H1 (cell line): Measurements from ENCODE around the gene B4GALNT3. TPM values are rescaled to one million over a fixed set of nuclear protein-coding genes. Genes with fewer than 3 reads are reported as not detected.

ENCODE experiments used
- CTCF ChIA-PET: fragments of 300-600 bp; sonication (Branson Sonifier 250); formaldehyde crosslinking; loops from one replicate; lab custom pipeline; 2021; ENCODE audit not compliant: partially characterized antibody; lab: Charles Lee
- POLR2A ChIA-PET: fragments of 300-600 bp; sonication (Branson Sonifier 250); formaldehyde crosslinking; loops from one replicate; lab custom pipeline; 2021; ENCODE audit warnings: inconsistent platforms; ENCODE audit not compliant: partially characterized antibody; lab: Charles Lee
- DNase-seq, 2 experiments: peaks; one replicate each; pipeline versions ENCODE4 v3.0.0 to v3.0.0-alpha.2; 2010 to 2022; ENCODE audit warnings: low spot score in 2 of 2, low read depth in 1 of 2, mixed read lengths in 1 of 2
- FAIRE-seq: peaks from 2 replicates; lab custom pipeline; 2011; peaks lifted over from hg19 to GRCh38; lab: Jason Lieb, UNC
- H2AFZ ChIP-seq: 2 replicates; pipeline ENCODE4 v1.8.1; 2012; ENCODE audit warnings: low read length, inconsistent platforms
- H2AK5ac ChIP-seq: 2 replicates; pipeline ENCODE4 v1.6.1; 2013; ENCODE audit warnings: low read depth, low read length
- H2BK120ac ChIP-seq: replicated peaks from 2 replicates; pipeline ENCODE3; 2013; ENCODE audit warnings: low read depth, low read length, inconsistent platforms
- H2BK12ac ChIP-seq: 2 replicates; pipeline ENCODE4 v1.6.1; 2013; ENCODE audit warnings: low read depth, low read length
- H2BK15ac ChIP-seq: 2 replicates; pipeline ENCODE4 v1.6.1; 2013; ENCODE audit warnings: low read length
- H2BK20ac ChIP-seq: 2 replicates; pipeline ENCODE4 v1.6.1; 2013; ENCODE audit warnings: low read length
- H2BK5ac ChIP-seq: 2 replicates; pipeline ENCODE4 v1.6.1; 2013; ENCODE audit warnings: low read depth, low read length
- H3K14ac ChIP-seq: 2 replicates; pipeline ENCODE4 v1.6.1; 2013; ENCODE audit warnings: inconsistent platforms; ENCODE audit not compliant: insufficient read length
- H3K18ac ChIP-seq: 2 replicates; pipeline ENCODE4 v1.6.1; 2013; ENCODE audit warnings: low read length; ENCODE audit errors: extremely low read depth
- H3K23ac ChIP-seq: 2 replicates; pipeline ENCODE4 v1.6.1; 2013; ENCODE audit warnings: inconsistent platforms; ENCODE audit not compliant: insufficient read length
- H3K23me2 ChIP-seq: 2 replicates; pipeline ENCODE4 v1.6.1; 2013; ENCODE audit warnings: low read depth, low read length
- H3K27ac ChIP-seq: 2 replicates; pipeline ENCODE4 v1.6.1; 2011; ENCODE audit warnings: low read depth, low read length, inconsistent platforms
- H3K27me3 ChIP-seq, 4 experiments: replicated peaks in 1 of 4; 1 replicate in 1 of 4; 2 replicates in 3 of 4; pipeline versions ENCODE4 v1.6.1 to v1.8.1; 2011 to 2013; ENCODE audit warnings: low read length in 3 of 4, mild to moderate bottlenecking in 3 of 4, inconsistent platforms in 2 of 4, mixed read lengths in 2 of 4, moderate library complexity in 1 of 4; ENCODE audit not compliant: control insufficient read depth in 3 of 4, insufficient read depth in 3 of 4; ENCODE audit errors: extremely low read depth in 1 of 4
- H3K36me3 ChIP-seq, 4 experiments: 2 replicates each; pipeline versions ENCODE4 v1.6.1 to v1.8.1; 2011 to 2013; ENCODE audit warnings: mild to moderate bottlenecking in 4 of 4, low read length in 3 of 4, moderate library complexity in 2 of 4, control low read depth in 1 of 4, inconsistent platforms in 1 of 4; ENCODE audit not compliant: insufficient read depth in 4 of 4, control insufficient read depth in 2 of 4
- H3K4ac ChIP-seq: replicated peaks from 2 replicates; pipeline ENCODE3; 2013; ENCODE audit warnings: low read length, low read depth, mixed read lengths, inconsistent platforms; ENCODE audit not compliant: insufficient read length
- H3K4me1 ChIP-seq, 4 experiments: replicated peaks in 1 of 4; 1 replicate in 1 of 4; 2 replicates in 3 of 4; pipeline versions ENCODE4 v1.6.1 to v1.8.1; 2011 to 2013; ENCODE audit warnings: low read length in 3 of 4, inconsistent platforms in 2 of 4, mixed read lengths in 1 of 4; ENCODE audit not compliant: insufficient read depth in 4 of 4, control insufficient read depth in 3 of 4
- H3K4me2 ChIP-seq, 2 experiments: 2 replicates each; pipeline versions ENCODE4 v1.6.1 to v1.8.1; 2011 to 2013; ENCODE audit warnings: low read depth in 2 of 2, low read length in 2 of 2, control low read depth in 1 of 2, inconsistent platforms in 1 of 2, mild to moderate bottlenecking in 1 of 2; ENCODE audit not compliant: insufficient read depth in 1 of 2
- H3K4me3 ChIP-seq, 4 experiments: fragments of 200-600, 300-600 bp in 1 of 4; sonication (generic), shearing (Covaris generic), sonication (Bioruptor Twin) in 1 of 4; 2 replicates each; pipeline versions ENCODE4 v1.5.1 to v1.8.1; 2011 to 2016; ENCODE audit warnings: low read length in 4 of 4, low read depth in 3 of 4, control low read depth in 2 of 4, inconsistent platforms in 2 of 4, mild to moderate bottlenecking in 2 of 4, mixed read lengths in 1 of 4, moderate library complexity in 1 of 4; ENCODE audit not compliant: insufficient read depth in 2 of 4; ENCODE audit errors: extremely low read depth in 1 of 4
- H3K56ac ChIP-seq: replicated peaks from 2 replicates; pipeline ENCODE3; 2013; ENCODE audit warnings: low read depth, mild to moderate bottlenecking, mixed read lengths, low read length, inconsistent platforms; ENCODE audit not compliant: insufficient read length
- H3K79me1 ChIP-seq: 2 replicates; pipeline ENCODE4 v1.6.1; 2013; ENCODE audit warnings: low read depth, low read length, control low read depth
- H3K79me2 ChIP-seq, 2 experiments: 2 replicates each; pipeline versions ENCODE4 v1.6.1 to v1.8.1; 2012 to 2013; ENCODE audit warnings: low read length in 2 of 2, mild to moderate bottlenecking in 2 of 2, inconsistent platforms in 1 of 2; ENCODE audit not compliant: insufficient read depth in 2 of 2, control insufficient read depth in 1 of 2
- H3K9ac ChIP-seq, 4 experiments: replicated peaks in 1 of 4; 1 replicate in 1 of 4; 2 replicates in 3 of 4; pipeline versions ENCODE4 v1.6.1 to v1.8.1; 2011 to 2013; ENCODE audit warnings: low read depth in 3 of 4, low read length in 3 of 4, control low read depth in 2 of 4, mild to moderate bottlenecking in 2 of 4, moderate library complexity in 2 of 4, inconsistent platforms in 1 of 4; ENCODE audit errors: extremely low read depth in 1 of 4
- H3K9me3 ChIP-seq, 2 experiments: 2 replicates each; pipeline versions ENCODE4 v1.6.1 to v1.8.1; 2012 to 2013; ENCODE audit warnings: mild to moderate bottlenecking in 2 of 2, moderate library complexity in 2 of 2, control low read depth in 1 of 2, inconsistent platforms in 1 of 2, low read depth in 1 of 2, low read length in 1 of 2, mixed read lengths in 1 of 2; ENCODE audit not compliant: insufficient read depth in 2 of 2
- H4K20me1 ChIP-seq, 2 experiments: replicated peaks in 1 of 2; 2 replicates each; pipeline versions ENCODE3 to v1.8.1; 2011 to 2013; ENCODE audit warnings: inconsistent platforms in 2 of 2, low read length in 2 of 2, mild to moderate bottlenecking in 1 of 2; ENCODE audit not compliant: insufficient read depth in 2 of 2, control insufficient read depth in 1 of 2
- H4K5ac ChIP-seq: 2 replicates; pipeline ENCODE4 v1.6.1; 2013; ENCODE audit warnings: low read length, low read depth, mixed read lengths, inconsistent platforms; ENCODE audit not compliant: insufficient read length
- H4K8ac ChIP-seq: 2 replicates; pipeline ENCODE4 v1.8.0; 2013; ENCODE audit warnings: mild to moderate bottlenecking, moderate library complexity, low read length, inconsistent platforms; ENCODE audit not compliant: insufficient read depth; ENCODE audit errors: extremely low read depth
- H4K91ac ChIP-seq: replicated peaks from 2 replicates; pipeline ENCODE3; 2013; ENCODE audit warnings: low read length, mixed read lengths, inconsistent platforms; ENCODE audit not compliant: insufficient read length
- CTBP2 ChIP-seq: IDR thresholded peaks from 2 replicates; pipeline ENCODE4 v1.7.0; 2011; ENCODE audit warnings: borderline replicate concordance, mild to moderate bottlenecking, moderate library complexity, mixed read lengths, low read length; ENCODE audit not compliant: insufficient read depth, insufficient read length
- KDM1A ChIP-seq: fragments of 200-600, 300-600 bp; sonication (generic); IDR thresholded peaks from 2 replicates; pipeline ENCODE4 v1.7.1; 2016; ENCODE audit warnings: mild to moderate bottlenecking, low read length, borderline replicate concordance
- MAFK ChIP-seq: IDR thresholded peaks from 2 replicates; pipeline ENCODE4 v1.6.1; 2012; ENCODE audit warnings: low read depth, mild to moderate bottlenecking, improper control_type of control experiment, low read length
- SAP30 ChIP-seq: fragments of 300-600 bp; sonication (generic); IDR thresholded peaks from 2 replicates; pipeline ENCODE4 v1.7.1; 2012; ENCODE audit warnings: low read length, moderate library complexity, mild to moderate bottlenecking, inconsistent platforms; ENCODE audit not compliant: insufficient read depth, insufficient replicate concordance
- WGBS, 2 experiments: shearing (Covaris generic) in 1 of 2; methylation state at CpG; one replicate each; pipeline versions ENCODE4 v1.1.6 to v1.1.7; 2013 to 2015; ENCODE audit warnings: low lambda C conversion rate in 2 of 2, mixed read lengths in 2 of 2, inconsistent platforms in 1 of 2, low coverage in 1 of 2, missing lambda C conversion rate in 1 of 2; ENCODE audit not compliant: insufficient replicate concordance in 2 of 2, insufficient coverage in 1 of 2, insufficient read length in 1 of 2; ENCODE audit errors: extremely low coverage in 1 of 2, missing lambda C conversion rate in 1 of 2; 5-methylcytosine and 5-hydroxymethylcytosine counted together
- polyA plus RNA-seq, 7 experiments: library from polyadenylated mRNA; depleted of rRNA in 3 of 7; stranded (reverse) in 5 of 7; unstranded in 2 of 7; fragments of >200 nt in 5 of 7; fragments of 200-250 nt in 2 of 7; gene quantifications; 1 replicate in 5 of 7; 2 replicates in 1 of 7; 4 replicates in 1 of 7; pipeline versions ENCODE4 v1.2.1 to v1.2.3, GENCODE V29; 2011 to 2013; ENCODE audit warnings: missing spikeins in 2 of 7, mixed read lengths in 2 of 7
- total RNA-seq: library from RNA; stranded (reverse); fragmentation: NEBNext Ultra II Directional; extraction: Animal tissue kit (Norgen Biotek cat#: 25700); gene quantifications from 2 replicates; pipeline ENCODE4 v1.2.1, GENCODE V29; 2021
- TF ChIP-seq, protein P1 (sequence below): IDR thresholded peaks from 2 replicates; pipeline ENCODE4 v1.6.1; 2012; ENCODE audit warnings: low read length, inconsistent platforms

Gene B4GALNT3
- total and polyA plus RNA-seq, 2 of the 8 experiments (the other 6 are each of a cell fraction or from before 2014, with no cell fraction given) = 12.5 to 20.3 TPM

DNA sequence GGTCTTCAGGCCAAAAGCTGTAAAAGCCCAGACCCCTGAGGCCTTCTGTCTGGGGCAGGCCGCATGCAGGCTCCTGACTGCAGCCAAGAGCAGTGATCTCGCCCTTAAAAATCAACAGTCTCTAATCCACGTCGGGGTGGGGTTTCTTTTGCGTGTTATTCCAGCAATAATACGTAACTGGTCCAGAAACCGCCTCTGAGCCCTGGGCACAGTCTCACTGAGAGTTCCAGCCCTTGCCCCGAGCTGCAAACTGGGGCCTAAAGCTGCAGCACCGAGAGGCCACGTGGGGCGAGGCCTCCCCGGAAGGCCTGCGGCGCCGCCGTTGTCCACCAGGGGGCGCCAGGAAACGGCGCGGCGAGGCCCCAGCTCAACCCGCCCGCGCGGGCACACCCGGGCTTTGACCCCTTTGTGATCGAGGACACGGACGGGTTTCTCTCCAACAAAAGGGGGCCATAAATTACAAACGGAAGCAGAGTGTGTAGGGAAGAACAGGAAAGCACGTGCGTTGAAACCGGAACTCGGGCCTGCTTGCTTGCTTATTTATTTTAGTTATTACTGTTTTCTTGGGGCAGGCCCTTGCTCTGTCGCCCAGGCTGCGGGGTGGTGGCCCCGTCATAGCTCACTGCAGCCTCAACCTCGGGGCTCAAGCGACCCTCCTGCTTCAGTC lies 116.3 kb downstream of the B4GALNT3 start:
- Histone ChIP-seq H4K8ac (peak overlapping the region; percentile 84), H2AFZ (peak overlapping the region; percentile 82), H2BK20ac (no peak overlapping the region), H4K91ac (peak overlapping the region; percentile 86), H3K27me3 (peaks cover 0 to 9% (median 7%) of the 10 kb centered on the region in 4 experiments; a peak in 6 of 7 replicates), H3K18ac (peak overlapping the region; percentile 44), H2AK5ac (no peak overlapping the region), H3K9ac (no peak overlapping the region; a peak in 1 of 7 replicates), H3K9me3 (no peaks in the 10 kb centered on the region), H3K23ac (no peak overlapping the region), H3K79me2 (no peaks in the 10 kb centered on the region), H3K23me2 (peaks cover 4% of the 10 kb centered on the region; the same call in 1 of the 2 replicates), H2BK5ac (0 out of 2 replicates have a peak overlapping the region, but pooled peaks have one; percentile 7), H3K27ac (no peak overlapping the region), H2BK120ac (no peak overlapping the region), H3K4me1 (peaks cover 0 to 10% (median 3%) of the 10 kb centered on the region in 4 experiments; a peak in 6 of 7 replicates), H4K20me1 (peaks cover 0 to 3% of the 10 kb centered on the region in 2 experiments), H3K79me1 (no peaks in the 10 kb centered on the region; the same call in 1 of the 2 replicates), H3K14ac (no peak overlapping the region), H2BK12ac (peak overlapping the region; percentile 19; the same call in 1 of the 2 replicates), H3K4me2 (peak overlapping the region in 1 of 2 experiments; percentile 1; a peak in 2 of 4 replicates), H2BK15ac (0 out of 2 replicates have a peak overlapping the region, but pooled peaks have one; percentile 53), H4K5ac (no peak overlapping the region), H3K4ac (peak overlapping the region; percentile 2), H3K56ac (no peak overlapping the region), H3K36me3 (no peaks in the 10 kb centered on the region), H3K4me3 (no peak overlapping the region; a peak in 1 of 8 replicates)
- DNase-seq (peak in 1 of 2 experiments; percentile 96), FAIRE-seq (no peak)
- POLR2A ChIA-PET = interaction anchor here (0.5 to 1.7 kb wide), 4 partner anchors 47 to 175 kb away, joined by 3 to 4 read pairs (median 3); no protein-coding TSS in a partner anchor
- WGBS, 2 experiments = 23% methylated on average over 39 of the region's 39 CpGs; no CpG with 5 or more reads in 1 of the 2 experiments
- CTCF ChIA-PET = interaction anchor here (0.6 to 6.4 kb wide), 41 partner anchors 10 to 373 kb away, joined by 3 to 41 read pairs (median 4); partner anchors contain the start of genes NINJ2, RAD52 and WNK1
- TF ChIP-seq SAP30 = no peak
- no peak for TF ChIP-seq MAFK
- no peak for TF ChIP-seq CTBP2
- peak; percentile 47; the same call in 1 of the 2 replicates for TF ChIP-seq KDM1A
- TF ChIP-seq, protein P1, sequence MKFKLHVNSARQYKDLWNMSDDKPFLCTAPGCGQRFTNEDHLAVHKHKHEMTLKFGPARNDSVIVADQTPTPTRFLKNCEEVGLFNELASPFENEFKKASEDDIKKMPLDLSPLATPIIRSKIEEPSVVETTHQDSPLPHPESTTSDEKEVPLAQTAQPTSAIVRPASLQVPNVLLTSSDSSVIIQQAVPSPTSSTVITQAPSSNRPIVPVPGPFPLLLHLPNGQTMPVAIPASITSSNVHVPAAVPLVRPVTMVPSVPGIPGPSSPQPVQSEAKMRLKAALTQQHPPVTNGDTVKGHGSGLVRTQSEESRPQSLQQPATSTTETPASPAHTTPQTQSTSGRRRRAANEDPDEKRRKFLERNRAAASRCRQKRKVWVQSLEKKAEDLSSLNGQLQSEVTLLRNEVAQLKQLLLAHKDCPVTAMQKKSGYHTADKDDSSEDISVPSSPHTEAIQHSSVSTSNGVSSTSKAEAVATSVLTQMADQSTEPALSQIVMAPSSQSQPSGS = no peak
